Dermis blood vessel endothelial cell (primary cell): ENCODE measurements around the gene COL5A1. TPM values are rescaled to one million over a fixed set of nuclear protein-coding genes. Genes with fewer than 3 reads are reported as not detected.

ENCODE experiments used
- DNase-seq: peaks from one replicate; pipeline ENCODE4 v3.0.0; 2010
- total RNA-seq: library from RNA; depleted of rRNA; stranded (reverse); fragments of >200 nt; gene quantifications from 2 replicates; pipeline ENCODE4 v1.2.3, GENCODE V29; 2014

Gene COL5A1
- 8.0 and 9.5 TPM in 2 replicates for total RNA-seq

GRCh38 chr9:134641173-134641989 is at the start of gene COL5A1:
TSS of gene COL5A1 (plus strand) at chr9:134641803. CDS start at chr9:134642188, 385 bp downstream.
- peak; percentile 86 for DNase-seq

- no peak for DNase-seq
Measured at GRCh38 chr9:134592018-134592818, 49.4 kb upstream of the COL5A1 start.

GRCh38 chr9:134592819-134593200 is 48.8 kb upstream of the COL5A1 start:
- no peak for DNase-seq

- no peak for DNase-seq
Measured at GRCh38 chr9:134593286-134594077, 48.1 kb upstream of the COL5A1 start.

- no peak for DNase-seq
Measured at GRCh38 chr9:134594078-134594941, 47.3 kb upstream of the COL5A1 start.

- no peak for DNase-seq
Measured at GRCh38 chr9:134595014-134595413, 46.6 kb upstream of the COL5A1 start.

- no peak for DNase-seq
Measured at GRCh38 chr9:134597041-134597913, 44.3 kb upstream of the COL5A1 start.

GRCh38 chr9:134597957-134598883 is 43.4 kb upstream of the COL5A1 start:
- DNase-seq = no peak

- DNase-seq = no peak
Measured at GRCh38 chr9:134598884-134599245, 42.7 kb upstream of the COL5A1 start.

- DNase-seq = no peak
Measured at GRCh38 chr9:134600371-134600770, 41.2 kb upstream of the COL5A1 start.

- DNase-seq = no peak
Measured at GRCh38 chr9:134600836-134601638, 40.6 kb upstream of the COL5A1 start.

- no peak for DNase-seq
Measured at GRCh38 chr9:134601764-134602163, 39.8 kb upstream of the COL5A1 start.

- peak; percentile 62 for DNase-seq
Measured at GRCh38 chr9:134602547-134603362, 38.8 kb upstream of the COL5A1 start.

GRCh38 chr9:134604834-134605233 is 36.8 kb upstream of the COL5A1 start:
- no peak for DNase-seq

GRCh38 chr9:134605351-134605965 is 36.1 kb upstream of the COL5A1 start:
- no peak for DNase-seq

- no peak for DNase-seq
Measured at GRCh38 chr9:134605966-134606357, 35.6 kb upstream of the COL5A1 start.

- peak; percentile 27 for DNase-seq
Measured at GRCh38 chr9:134606951-134607731, 34.5 kb upstream of the COL5A1 start.
